Measurements from ENCODE around the gene ARPC1A.
"Not testable (repeated sequence)": the region's sequence is repeated elsewhere in the genome, so short reads cannot be mapped to it uniquely, and the experiment has no call there.

The ARPC1A gene

DNA sequence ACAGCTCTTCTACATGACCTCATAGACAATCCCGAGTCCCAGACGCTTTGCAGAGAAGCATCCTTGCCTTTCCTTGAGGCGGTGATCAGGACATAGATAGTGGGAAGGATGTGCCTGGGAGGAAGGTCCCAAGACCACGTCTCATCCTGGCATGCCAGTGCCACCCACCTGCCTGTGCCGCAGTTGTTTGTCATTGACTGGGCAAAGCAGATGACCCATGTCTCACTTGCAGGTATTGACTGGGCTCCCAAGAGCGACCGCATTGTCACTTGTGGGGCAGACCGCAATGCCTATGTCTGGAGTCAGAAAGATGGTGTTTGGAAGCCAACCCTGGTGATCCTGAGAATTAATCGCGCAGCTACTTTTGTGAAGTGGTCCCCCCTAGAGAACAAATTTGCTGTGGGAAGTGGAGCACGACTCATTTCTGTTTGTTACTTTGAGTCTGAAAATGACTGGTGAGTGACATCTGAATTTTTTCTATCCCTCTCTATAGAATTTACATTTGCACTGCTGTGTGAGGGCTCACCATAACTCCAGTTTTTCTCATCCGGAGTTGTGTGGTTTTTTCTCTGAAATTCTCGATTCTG is 18.5 kb downstream of the ARPC1A start:
- peak overlapping the region; percentile 56 for H3K27ac Mint-ChIP-seq
- TF ChIP-seq, protein P1, sequence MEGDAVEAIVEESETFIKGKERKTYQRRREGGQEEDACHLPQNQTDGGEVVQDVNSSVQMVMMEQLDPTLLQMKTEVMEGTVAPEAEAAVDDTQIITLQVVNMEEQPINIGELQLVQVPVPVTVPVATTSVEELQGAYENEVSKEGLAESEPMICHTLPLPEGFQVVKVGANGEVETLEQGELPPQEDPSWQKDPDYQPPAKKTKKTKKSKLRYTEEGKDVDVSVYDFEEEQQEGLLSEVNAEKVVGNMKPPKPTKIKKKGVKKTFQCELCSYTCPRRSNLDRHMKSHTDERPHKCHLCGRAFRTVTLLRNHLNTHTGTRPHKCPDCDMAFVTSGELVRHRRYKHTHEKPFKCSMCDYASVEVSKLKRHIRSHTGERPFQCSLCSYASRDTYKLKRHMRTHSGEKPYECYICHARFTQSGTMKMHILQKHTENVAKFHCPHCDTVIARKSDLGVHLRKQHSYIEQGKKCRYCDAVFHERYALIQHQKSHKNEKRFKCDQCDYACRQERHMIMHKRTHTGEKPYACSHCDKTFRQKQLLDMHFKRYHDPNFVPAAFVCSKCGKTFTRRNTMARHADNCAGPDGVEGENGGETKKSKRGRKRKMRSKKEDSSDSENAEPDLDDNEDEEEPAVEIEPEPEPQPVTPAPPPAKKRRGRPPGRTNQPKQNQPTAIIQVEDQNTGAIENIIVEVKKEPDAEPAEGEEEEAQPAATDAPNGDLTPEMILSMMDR (IDR thresholded peaks at IDR 0.05): no peak

DNA sequence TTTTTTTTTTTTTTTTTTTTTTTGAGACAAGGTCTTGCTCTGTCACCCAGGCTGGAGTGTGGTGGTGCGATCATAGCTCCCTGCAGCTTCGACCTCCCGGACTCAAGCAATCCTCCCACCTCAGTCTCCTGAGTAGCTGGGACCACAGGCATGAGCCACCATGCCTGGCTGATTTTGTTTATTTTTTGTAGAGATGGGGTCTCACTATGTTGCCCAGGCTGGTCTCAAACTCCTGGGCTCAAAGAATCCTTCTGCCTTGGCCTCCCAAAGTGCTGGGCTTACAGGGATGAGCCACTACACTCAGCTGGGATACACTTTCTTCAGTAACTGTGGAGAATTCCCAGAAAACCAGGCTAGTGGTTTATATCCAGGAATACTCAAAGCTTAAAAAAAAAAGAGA is 24.9 kb downstream of the ARPC1A start:
- not testable (repeated sequence) for H3K4me3 Mint-ChIP-seq

More for the DNA sequence above, 18.5 kb downstream of the ARPC1A start:
- Mint-ChIP-seq H3K27me3 (ENCODE audit: low read depth, poor library complexity) (peaks cover 4% of the 10 kb centered on the region), H3K4me1 (no peaks in the 10 kb centered on the region), H3K36me3 (ENCODE audit: low read depth) (peaks cover 75% of the 10 kb centered on the region), H3K4me3 (no peak overlapping the region), H3K9me3 (no peaks in the 10 kb centered on the region)
- DNase-seq: no peak

DNA sequence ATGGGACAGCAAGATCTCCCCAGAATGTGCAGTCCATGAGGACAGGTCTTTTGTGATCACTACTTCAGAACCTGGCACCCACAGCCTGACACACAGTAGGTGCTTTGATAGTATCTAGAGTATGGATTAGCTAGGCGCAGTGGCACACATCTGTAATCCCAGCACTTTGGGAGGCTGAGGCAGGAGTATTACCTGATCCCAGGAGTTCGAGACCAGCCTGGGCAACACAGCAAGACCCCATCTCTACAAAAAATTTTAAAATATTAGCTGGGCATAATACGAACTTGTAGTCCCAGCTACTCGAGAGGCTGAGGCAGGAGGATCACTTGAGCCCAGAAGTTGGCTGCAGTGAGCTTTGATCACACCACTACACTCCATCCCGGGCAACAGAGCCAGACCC is 26.5 kb downstream of the ARPC1A start:
- H3K27me3 Mint-ChIP-seq (ENCODE audit: low read depth, poor library complexity): no peaks in the 10 kb centered on the region
- DNase-seq: no peak
- no peaks in the 10 kb centered on the region for H3K9me3 Mint-ChIP-seq
- TF ChIP-seq, protein P1 (IDR thresholded peaks at IDR 0.05): no peak
- no peak overlapping the region for H3K4me3 Mint-ChIP-seq
- H3K4me1 Mint-ChIP-seq: no peaks in the 10 kb centered on the region
- peaks cover 56% of the 10 kb centered on the region for H3K36me3 Mint-ChIP-seq (ENCODE audit: low read depth)
- no peak overlapping the region for H3K27ac Mint-ChIP-seq

More for the DNA sequence above, 24.9 kb downstream of the ARPC1A start:
- peaks cover 48% of the 10 kb centered on the region for H3K36me3 Mint-ChIP-seq (ENCODE audit: low read depth)
- H3K4me1 Mint-ChIP-seq; H3K9me3 Mint-ChIP-seq; H3K27me3 Mint-ChIP-seq (ENCODE audit: low read depth, poor library complexity); DNase-seq: not testable (repeated sequence)
- peak overlapping the region; percentile 47 for H3K27ac Mint-ChIP-seq

- TF ChIP-seq, protein P1 (IDR thresholded peaks at IDR 0.05): no peak
- no peak for DNase-seq
- H3K4me1 Mint-ChIP-seq: no peaks in the 10 kb centered on the region
- peaks cover 53% of the 10 kb centered on the region for H3K36me3 Mint-ChIP-seq (ENCODE audit: low read depth)
- no peak overlapping the region for H3K4me3 Mint-ChIP-seq
- H3K27ac Mint-ChIP-seq: no peak overlapping the region
- no peaks in the 10 kb centered on the region for H3K27me3 Mint-ChIP-seq (ENCODE audit: low read depth, poor library complexity)
- no peaks in the 10 kb centered on the region for H3K9me3 Mint-ChIP-seq
Observed at GRCh38 chr7:99355098-99355497, 29.4 kb downstream of the ARPC1A start.

DNA sequence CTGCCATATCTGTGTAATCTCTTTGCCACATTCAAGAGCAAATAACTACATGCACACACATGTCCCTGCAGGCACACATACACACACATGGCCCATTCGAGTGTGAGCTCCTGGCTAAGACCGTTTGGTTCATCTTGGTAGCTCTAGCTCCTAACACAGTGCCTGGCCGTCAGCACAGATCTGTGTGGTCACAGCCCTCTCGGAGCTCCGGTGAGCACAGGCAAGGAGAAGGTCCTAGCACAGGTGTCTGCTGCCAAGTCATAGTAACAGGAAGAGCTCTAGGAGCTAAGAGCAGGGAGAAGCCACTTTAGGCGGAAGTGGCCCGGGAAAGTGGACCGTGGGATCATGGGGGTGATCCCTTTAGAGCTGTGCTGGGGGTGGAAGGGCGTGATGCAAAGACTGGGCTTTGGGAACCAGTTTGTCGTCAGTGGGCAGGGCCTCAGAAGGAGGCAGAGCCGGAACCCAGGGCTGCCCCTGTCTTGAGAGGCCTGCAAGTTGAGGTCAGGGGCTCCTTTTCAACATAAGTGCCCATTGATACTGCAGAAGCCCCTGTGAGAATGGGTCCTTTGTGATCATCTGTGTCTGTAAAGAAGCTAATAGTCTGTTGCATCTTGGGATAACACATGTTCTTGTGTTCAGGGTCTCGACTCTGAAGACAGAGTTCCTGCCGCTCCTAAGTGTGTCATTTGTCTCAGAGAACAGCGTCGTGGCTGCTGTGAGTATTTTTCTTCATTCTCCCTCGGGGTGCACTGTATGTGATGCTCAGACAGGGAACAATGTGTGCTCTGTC is 32.2 kb downstream of the ARPC1A start:
- no peak overlapping the region for H3K27ac Mint-ChIP-seq
- TF ChIP-seq, protein P1 (IDR thresholded peaks at IDR 0.05): no peak
- no peaks in the 10 kb centered on the region for H3K27me3 Mint-ChIP-seq (ENCODE audit: low read depth, poor library complexity)
- H3K4me3 Mint-ChIP-seq: no peak overlapping the region
- no peaks in the 10 kb centered on the region for H3K4me1 Mint-ChIP-seq
- no peak for DNase-seq
- H3K36me3 Mint-ChIP-seq (ENCODE audit: low read depth): peaks cover 41% of the 10 kb centered on the region
- no peaks in the 10 kb centered on the region for H3K9me3 Mint-ChIP-seq

GRCh38 chr7:99358521-99358920 is 32.8 kb downstream of the ARPC1A start:
- DNase-seq; H3K27ac Mint-ChIP-seq; H3K4me1 Mint-ChIP-seq; H3K4me3 Mint-ChIP-seq; H3K9me3 Mint-ChIP-seq; H3K27me3 Mint-ChIP-seq (ENCODE audit: low read depth, poor library complexity): not testable (repeated sequence)
- peaks cover 48% of the 10 kb centered on the region for H3K36me3 Mint-ChIP-seq (ENCODE audit: low read depth)

All from nephron progenitor cell (in vitro differentiated cells).